Panc1 (cell line): ENCODE data around the gene CRYBG1. TPM values are rescaled to one million over a fixed set of nuclear protein-coding genes. Genes with fewer than 3 reads are reported as not detected.

ENCODE experiments used
- ATAC-seq: fragments of 200-7000 bp; cut with Tn5 transposase; 2 replicates; pipeline ENCODE4 v1.9.1; 2020; ENCODE audit warnings: mild to moderate bottlenecking, moderate library complexity
- BruUV-seq: library from RNA; stranded (reverse); fragments of 400-500 nt; replicated peaks from 2 replicates; lab custom pipeline; 2021; lab: Mats Ljungman, UMichigan
- CTCF ChIA-PET: fragments of 300-600 bp; sonication (Branson Sonifier 250); formaldehyde crosslinking; loops from one replicate; lab custom pipeline; 2022; ENCODE audit warnings: antibody characterized with exemption; lab: Charles Lee
- POLR2A ChIA-PET: fragments of 300-600 bp; sonication (Branson Sonifier 250); formaldehyde crosslinking; loops from one replicate; lab custom pipeline; 2022; ENCODE audit warnings: antibody characterized with exemption; lab: Charles Lee
- DNase-seq: peaks from one replicate; pipeline ENCODE4 v3.0.0-alpha.2; 2010; ENCODE audit warnings: low read depth, low spot score
- H3K27ac ChIP-seq: 2 replicates; pipeline ENCODE4 v1.5.1; 2011; ENCODE audit warnings: mild to moderate bottlenecking, low read length, inconsistent platforms
- H3K27me3 ChIP-seq: fragments of 200-500 bp; sonication (Bioruptor generic); 2 replicates; pipeline ENCODE4 v1.6.0; 2014; ENCODE audit warnings: low read length, inconsistent platforms; ENCODE audit not compliant: control insufficient read depth, insufficient read depth
- H3K36me3 ChIP-seq: fragments of 200-500 bp; sonication (Bioruptor generic); 2 replicates; pipeline ENCODE4 v1.5.1; 2014; ENCODE audit warnings: inconsistent platforms, mild to moderate bottlenecking, low read length, moderate library complexity; ENCODE audit not compliant: control insufficient read depth, insufficient read depth
- H3K4me1 ChIP-seq: 2 replicates; pipeline ENCODE4 v1.5.1; 2011; ENCODE audit warnings: inconsistent platforms, mild to moderate bottlenecking, low read length, moderate library complexity; ENCODE audit not compliant: control insufficient read depth, insufficient read depth
- H3K4me3 ChIP-seq, 2 experiments: 2 replicates each; pipeline ENCODE4 v1.5.1; 2011 to 2012; ENCODE audit warnings: low read depth in 2 of 2, low read length in 2 of 2, mild to moderate bottlenecking in 2 of 2, inconsistent platforms in 1 of 2, moderate library complexity in 1 of 2
- H3K9me3 ChIP-seq: fragments of 200-500 bp; sonication (Bioruptor generic); 2 replicates; pipeline ENCODE4 v1.5.1; 2014; ENCODE audit warnings: low read depth, mild to moderate bottlenecking, inconsistent platforms, low read length, moderate library complexity; ENCODE audit not compliant: control insufficient read depth, insufficient read depth
- POLR2AphosphoS5 ChIP-seq: IDR thresholded peaks from 2 replicates; pipeline ENCODE4 v1.6.1; 2012; ENCODE audit warnings: mild to moderate bottlenecking, low read depth, low read length, moderate library complexity
- SIN3A ChIP-seq: IDR thresholded peaks from 2 replicates; pipeline ENCODE4 v1.6.1; 2012; ENCODE audit warnings: low read depth, mild to moderate bottlenecking, low read length, moderate library complexity, borderline replicate concordance; ENCODE audit not compliant: insufficient read depth
- TCF7L2 ChIP-seq: IDR thresholded peaks from 2 replicates; pipeline ENCODE4 v1.6.1; 2011; ENCODE audit warnings: mild to moderate bottlenecking, low read depth, low read length, inconsistent platforms
- in situ Hi-C: cut with HindIII; loops from 2 replicates; pipeline ENCODE4 v1.10.0; 2016; ENCODE audit warnings: low sequenced_read_pairs, low pct_unique_long_range_greater_than_20kb
- intact Hi-C: fragments of 100-400 bp; cut with micrococcal nuclease; formaldehyde crosslinking; loops from one replicate; pipeline ENCODE4 v1.10.0; 2022; ENCODE audit not compliant: unreplicated experiment
- total RNA-seq: library from RNA; stranded (reverse); gene quantifications from one replicate; pipeline ENCODE4 v1.2.1, GENCODE V29; 2021; ENCODE audit not compliant: unreplicated experiment
- TF ChIP-seq, protein P1 (sequence below): fragments of 450-650 bp; IDR thresholded peaks from 2 replicates; pipeline ENCODE4 v1.5.1; 2017; ENCODE audit warnings: mild to moderate bottlenecking
- TF ChIP-seq, protein P2 (sequence below), 2 experiments: IDR thresholded peaks; 2 replicates each; pipeline ENCODE4 v1.6.1; 2011 to 2012; ENCODE audit warnings: low read depth in 2 of 2, control low read depth in 1 of 2, low read length in 1 of 2, mild to moderate bottlenecking in 1 of 2, moderate library complexity in 1 of 2; ENCODE audit not compliant: insufficient read depth in 1 of 2

CRYBG1 gene
- total RNA-seq, 1 experiment from 2014 or later, result 32.3 TPM

DNA sequence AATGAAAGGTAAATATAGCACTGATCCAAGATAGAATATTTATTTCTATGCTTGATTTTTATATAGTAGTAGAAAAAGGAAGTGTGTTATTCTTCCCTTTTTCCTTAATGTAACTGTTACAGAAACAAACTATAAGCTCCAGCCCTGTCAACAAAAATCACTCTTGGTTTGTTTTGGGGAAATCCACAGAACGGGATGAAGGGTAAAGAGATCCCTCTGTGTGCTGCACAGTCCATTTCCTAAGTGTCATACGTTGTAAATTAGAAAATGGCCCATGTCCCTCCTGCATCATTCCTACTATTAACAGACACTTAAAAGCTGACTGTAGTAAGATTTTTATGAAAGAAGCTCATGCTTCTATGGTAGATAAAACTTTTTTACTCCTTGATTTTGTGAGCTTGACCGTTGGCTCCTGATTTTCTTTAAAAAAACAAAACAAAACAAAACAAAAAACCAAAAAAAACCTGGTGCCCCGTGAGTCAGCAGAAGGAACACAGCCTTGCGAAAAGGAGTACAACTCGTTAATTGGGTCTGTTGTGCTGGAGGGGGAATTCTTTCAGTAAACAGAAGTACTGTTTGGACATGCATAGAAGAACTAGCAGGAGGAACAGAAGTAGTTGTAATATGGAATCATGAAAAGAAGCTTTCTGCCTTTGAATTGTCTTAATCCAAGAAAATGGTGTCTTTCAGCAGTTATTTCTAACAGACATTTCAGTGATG lies 201.3 kb downstream of the CRYBG1 start:
- no peaks in the 10 kb centered on the region for H3K4me1 ChIP-seq
- peaks cover 4% of the 10 kb centered on the region; the same call in 1 of the 2 replicates for H3K36me3 ChIP-seq
- ATAC-seq (no peak), DNase-seq (no peak)
- POLR2A ChIA-PET, result no interaction called here
- H3K9me3 ChIP-seq, result no peaks in the 10 kb centered on the region
- no peak overlapping the region for H3K4me3 ChIP-seq
- no peaks in the 10 kb centered on the region for H3K27me3 ChIP-seq
- intact Hi-C loops (no loop called here), in situ Hi-C loops (no loop called here)
- BruUV-seq, result no TSS peak
- CTCF ChIA-PET, result no interaction called here
- H3K27ac ChIP-seq, result no peak overlapping the region
- TF ChIP-seq POLR2AphosphoS5 (no peak), TCF7L2 (no peak), SIN3A (no peak)
- TF ChIP-seq, protein P1, sequence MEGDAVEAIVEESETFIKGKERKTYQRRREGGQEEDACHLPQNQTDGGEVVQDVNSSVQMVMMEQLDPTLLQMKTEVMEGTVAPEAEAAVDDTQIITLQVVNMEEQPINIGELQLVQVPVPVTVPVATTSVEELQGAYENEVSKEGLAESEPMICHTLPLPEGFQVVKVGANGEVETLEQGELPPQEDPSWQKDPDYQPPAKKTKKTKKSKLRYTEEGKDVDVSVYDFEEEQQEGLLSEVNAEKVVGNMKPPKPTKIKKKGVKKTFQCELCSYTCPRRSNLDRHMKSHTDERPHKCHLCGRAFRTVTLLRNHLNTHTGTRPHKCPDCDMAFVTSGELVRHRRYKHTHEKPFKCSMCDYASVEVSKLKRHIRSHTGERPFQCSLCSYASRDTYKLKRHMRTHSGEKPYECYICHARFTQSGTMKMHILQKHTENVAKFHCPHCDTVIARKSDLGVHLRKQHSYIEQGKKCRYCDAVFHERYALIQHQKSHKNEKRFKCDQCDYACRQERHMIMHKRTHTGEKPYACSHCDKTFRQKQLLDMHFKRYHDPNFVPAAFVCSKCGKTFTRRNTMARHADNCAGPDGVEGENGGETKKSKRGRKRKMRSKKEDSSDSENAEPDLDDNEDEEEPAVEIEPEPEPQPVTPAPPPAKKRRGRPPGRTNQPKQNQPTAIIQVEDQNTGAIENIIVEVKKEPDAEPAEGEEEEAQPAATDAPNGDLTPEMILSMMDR, result no peak
- TF ChIP-seq, protein P2, sequence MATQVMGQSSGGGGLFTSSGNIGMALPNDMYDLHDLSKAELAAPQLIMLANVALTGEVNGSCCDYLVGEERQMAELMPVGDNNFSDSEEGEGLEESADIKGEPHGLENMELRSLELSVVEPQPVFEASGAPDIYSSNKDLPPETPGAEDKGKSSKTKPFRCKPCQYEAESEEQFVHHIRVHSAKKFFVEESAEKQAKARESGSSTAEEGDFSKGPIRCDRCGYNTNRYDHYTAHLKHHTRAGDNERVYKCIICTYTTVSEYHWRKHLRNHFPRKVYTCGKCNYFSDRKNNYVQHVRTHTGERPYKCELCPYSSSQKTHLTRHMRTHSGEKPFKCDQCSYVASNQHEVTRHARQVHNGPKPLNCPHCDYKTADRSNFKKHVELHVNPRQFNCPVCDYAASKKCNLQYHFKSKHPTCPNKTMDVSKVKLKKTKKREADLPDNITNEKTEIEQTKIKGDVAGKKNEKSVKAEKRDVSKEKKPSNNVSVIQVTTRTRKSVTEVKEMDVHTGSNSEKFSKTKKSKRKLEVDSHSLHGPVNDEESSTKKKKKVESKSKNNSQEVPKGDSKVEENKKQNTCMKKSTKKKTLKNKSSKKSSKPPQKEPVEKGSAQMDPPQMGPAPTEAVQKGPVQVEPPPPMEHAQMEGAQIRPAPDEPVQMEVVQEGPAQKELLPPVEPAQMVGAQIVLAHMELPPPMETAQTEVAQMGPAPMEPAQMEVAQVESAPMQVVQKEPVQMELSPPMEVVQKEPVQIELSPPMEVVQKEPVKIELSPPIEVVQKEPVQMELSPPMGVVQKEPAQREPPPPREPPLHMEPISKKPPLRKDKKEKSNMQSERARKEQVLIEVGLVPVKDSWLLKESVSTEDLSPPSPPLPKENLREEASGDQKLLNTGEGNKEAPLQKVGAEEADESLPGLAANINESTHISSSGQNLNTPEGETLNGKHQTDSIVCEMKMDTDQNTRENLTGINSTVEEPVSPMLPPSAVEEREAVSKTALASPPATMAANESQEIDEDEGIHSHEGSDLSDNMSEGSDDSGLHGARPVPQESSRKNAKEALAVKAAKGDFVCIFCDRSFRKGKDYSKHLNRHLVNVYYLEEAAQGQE (IDR thresholded peaks at IDR 0.05; ENCODE audit: insufficient read depth in 1 of 2, low read depth in 2 of 2, low read length in 1 of 2), result no peak

DNA sequence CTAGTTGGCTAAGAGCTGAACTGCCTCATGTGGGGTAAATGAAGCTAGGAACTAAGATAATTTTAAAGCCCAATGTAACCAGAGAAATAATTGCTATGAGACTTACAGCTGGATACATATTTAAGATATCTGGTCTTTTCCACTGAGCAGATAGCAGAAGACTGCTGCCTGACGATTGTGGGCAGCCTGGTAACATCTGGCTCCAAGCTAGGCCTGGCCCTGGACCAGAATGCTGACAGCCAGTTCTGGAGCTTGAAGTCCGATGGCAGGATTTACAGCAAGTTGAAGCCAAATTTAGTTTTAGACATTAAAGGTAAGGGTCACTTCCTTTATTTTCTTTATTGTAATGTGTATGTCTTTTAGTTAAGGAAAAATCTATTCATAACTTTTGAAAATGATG lies 203.1 kb downstream of the CRYBG1 start:
- Histone ChIP-seq H3K27me3 (no peaks in the 10 kb centered on the region), H3K9me3 (no peaks in the 10 kb centered on the region), H3K36me3 (peaks cover 12% of the 10 kb centered on the region; the same call in 1 of the 2 replicates), H3K4me3 (no peak overlapping the region), H3K27ac (no peak overlapping the region), H3K4me1 (no peaks in the 10 kb centered on the region)
- intact Hi-C loops (loop anchor here (2.0 kb wide), 1 partner anchor 225 kb away; no protein-coding TSS in a partner anchor), in situ Hi-C loops (no loop called here)
- POLR2A ChIA-PET, result no interaction called here
- ATAC-seq (no peak), DNase-seq (no peak)
- no TSS peak for BruUV-seq
- no peak for TF ChIP-seq SIN3A
- TF ChIP-seq, protein P2 (IDR thresholded peaks at IDR 0.05; ENCODE audit: insufficient read depth in 1 of 2, low read depth in 2 of 2, low read length in 1 of 2), result no peak
- TF ChIP-seq, protein P1, result no peak
- no peak for TF ChIP-seq TCF7L2
- no peak for TF ChIP-seq POLR2AphosphoS5
- CTCF ChIA-PET, result no interaction called here
